BJ (cell line): ENCODE measurements around the gene SPATA20. TPM values are rescaled to one million over a fixed set of nuclear protein-coding genes. Genes with fewer than 3 reads are reported as not detected.

ENCODE experiments used
- CTCF ChIA-PET: fragments of 350-600 bp; formaldehyde crosslinking; extraction: SDS; loops from one replicate; lab custom pipeline; 2021; ENCODE audit warnings: antibody characterized with exemption, inconsistent platforms; lab: Yijun Ruan, JAX
- POLR2A ChIA-PET: fragments of 300-600 bp; sonication (Branson Sonifier 250); formaldehyde crosslinking; extraction: SDS; loops from one replicate; lab custom pipeline; 2021; ENCODE audit warnings: antibody characterized with exemption; lab: Charles Lee
- DNase-seq: peaks from one replicate; pipeline ENCODE4 v3.0.0-alpha.2; 2011; ENCODE audit warnings: low read depth
- H3K27me3 ChIP-seq: 2 replicates; pipeline ENCODE4 v1.6.0; 2011; ENCODE audit warnings: low read length; ENCODE audit not compliant: control insufficient read depth, insufficient read depth
- H3K36me3 ChIP-seq: 2 replicates; pipeline ENCODE4 v1.5.1; 2011; ENCODE audit warnings: low read length; ENCODE audit not compliant: control insufficient read depth, insufficient read depth
- H3K4me3 ChIP-seq: 2 replicates; pipeline ENCODE4 v1.5.1; 2011; ENCODE audit warnings: low read depth, mild to moderate bottlenecking, control low read depth, low read length
- polyA plus RNA-seq: library from polyadenylated mRNA; depleted of rRNA; stranded (reverse); fragments of >200 nt; gene quantifications from 2 replicates; pipeline ENCODE4 v1.2.3, GENCODE V29; 2011
- TF ChIP-seq, protein P1 (sequence below): IDR thresholded peaks from 2 replicates; pipeline ENCODE4 v1.5.1; 2011; ENCODE audit warnings: low read depth, mild to moderate bottlenecking, control low read depth, inconsistent platforms, low read length, moderate library complexity; ENCODE audit not compliant: insufficient read depth

The SPATA20 gene
- polyA plus RNA-seq, 1 experiment, result 46.4 TPM

GRCh38 chr17:50519141-50519834 lies 27.7 kb upstream of the SPATA20 start:
- DNase-seq, result no peak
- CTCF ChIA-PET, result interaction anchor here (0.7 to 1.4 kb wide), 3 partner anchors 13 to 40 kb away, joined by 3 to 4 read pairs (median 3); partner anchors contain the start of gene EPN3
- Histone ChIP-seq H3K27me3 (peaks cover 5% of the 10 kb centered on the region), H3K4me3 (no peak overlapping the region), H3K36me3 (no peaks in the 10 kb centered on the region)
- POLR2A ChIA-PET, result no interaction called here
- TF ChIP-seq, protein P1, sequence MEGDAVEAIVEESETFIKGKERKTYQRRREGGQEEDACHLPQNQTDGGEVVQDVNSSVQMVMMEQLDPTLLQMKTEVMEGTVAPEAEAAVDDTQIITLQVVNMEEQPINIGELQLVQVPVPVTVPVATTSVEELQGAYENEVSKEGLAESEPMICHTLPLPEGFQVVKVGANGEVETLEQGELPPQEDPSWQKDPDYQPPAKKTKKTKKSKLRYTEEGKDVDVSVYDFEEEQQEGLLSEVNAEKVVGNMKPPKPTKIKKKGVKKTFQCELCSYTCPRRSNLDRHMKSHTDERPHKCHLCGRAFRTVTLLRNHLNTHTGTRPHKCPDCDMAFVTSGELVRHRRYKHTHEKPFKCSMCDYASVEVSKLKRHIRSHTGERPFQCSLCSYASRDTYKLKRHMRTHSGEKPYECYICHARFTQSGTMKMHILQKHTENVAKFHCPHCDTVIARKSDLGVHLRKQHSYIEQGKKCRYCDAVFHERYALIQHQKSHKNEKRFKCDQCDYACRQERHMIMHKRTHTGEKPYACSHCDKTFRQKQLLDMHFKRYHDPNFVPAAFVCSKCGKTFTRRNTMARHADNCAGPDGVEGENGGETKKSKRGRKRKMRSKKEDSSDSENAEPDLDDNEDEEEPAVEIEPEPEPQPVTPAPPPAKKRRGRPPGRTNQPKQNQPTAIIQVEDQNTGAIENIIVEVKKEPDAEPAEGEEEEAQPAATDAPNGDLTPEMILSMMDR, result no peak

DNA sequence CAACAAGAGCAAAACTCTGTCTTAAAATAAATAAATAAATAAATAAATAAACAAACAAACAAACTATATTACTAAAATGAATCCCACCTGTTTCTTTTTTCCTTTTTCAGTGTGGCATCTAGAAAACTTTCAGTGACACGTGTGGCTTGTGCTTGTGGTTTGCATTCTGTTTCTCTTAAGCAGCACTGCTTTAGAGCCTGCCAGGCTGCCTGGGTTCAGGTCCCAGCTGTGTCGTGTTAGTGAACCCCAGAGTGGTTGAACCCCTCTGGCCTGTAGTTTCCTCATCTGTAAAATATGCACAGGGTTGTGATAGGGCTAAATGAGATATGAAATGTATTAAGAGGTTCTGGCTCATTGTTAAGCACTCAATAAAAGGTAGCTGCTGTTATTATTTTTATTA lies 26.5 kb upstream of the SPATA20 start:
- no peak overlapping the region for H3K4me3 ChIP-seq
- ChIA-PET POLR2A (interaction anchor here (0.6 kb wide), 1 partner anchor 31 kb away, joined by 3 read pairs; no protein-coding TSS in a partner anchor), CTCF (interaction anchor here (1.4 kb wide), 1 partner anchor 12 kb away, joined by 3 read pairs; the partner anchor contains the start of gene EPN3)
- TF ChIP-seq, protein P1, result no peak
- no peak for DNase-seq
- peaks cover 4% of the 10 kb centered on the region for H3K27me3 ChIP-seq
- no peaks in the 10 kb centered on the region for H3K36me3 ChIP-seq

GRCh38 chr17:50521514-50521913 lies 25.5 kb upstream of the SPATA20 start:
- ChIA-PET POLR2A (no interaction called here), CTCF (no interaction called here)
- Histone ChIP-seq H3K4me3 (no peak overlapping the region), H3K36me3 (no peaks in the 10 kb centered on the region), H3K27me3 (peaks cover 4% of the 10 kb centered on the region)
- TF ChIP-seq, protein P1, result no peak
- no peak for DNase-seq

GRCh38 chr17:50522766-50523165 lies 24.2 kb upstream of the SPATA20 start:
- TF ChIP-seq, protein P1, result no peak
- H3K36me3 ChIP-seq, result no peaks in the 10 kb centered on the region
- ChIA-PET POLR2A (no interaction called here), CTCF (interaction anchor here (0.6 to 1.1 kb wide), 2 partner anchors 8 to 179 kb away, joined by 3 read pairs; no protein-coding TSS in a partner anchor)
- H3K4me3 ChIP-seq, result no peak overlapping the region
- no peak for DNase-seq
- peaks cover 4% of the 10 kb centered on the region for H3K27me3 ChIP-seq

- H3K27me3 ChIP-seq, result peaks cover 8% of the 10 kb centered on the region
- TF ChIP-seq, protein P1, result no peak
- H3K36me3 ChIP-seq, result no peaks in the 10 kb centered on the region
- DNase-seq, result no peak
- no peak overlapping the region for H3K4me3 ChIP-seq
- POLR2A ChIA-PET, result no interaction called here
- CTCF ChIA-PET, result interaction anchor here (0.6 to 1.1 kb wide), 2 partner anchors 8 to 178 kb away, joined by 3 read pairs; no protein-coding TSS in a partner anchor
These were observed 23.8 kb upstream of the SPATA20 start for GRCh38 chr17:50523208-50523607.
